GM23338 (cell line): ENCODE results near the gene PRG2.

ENCODE experiments used
- CREB1 ChIP-seq: fragments of 250-450 bp; sonication (Bioruptor Pico); IDR thresholded peaks from 2 replicates; pipeline ENCODE4 v1.5.0; 2020; ENCODE audit warnings: low read depth, mild to moderate bottlenecking, moderate library complexity
- EZH2 ChIP-seq: fragments of 200-600 bp; sonication (generic); IDR thresholded peaks from one replicate; pipeline ENCODE4 v1.8.0; 2017; ENCODE audit warnings: antibody characterized with exemption, mild to moderate bottlenecking, low read depth; ENCODE audit not compliant: unreplicated experiment
- EZH2phosphoT487 ChIP-seq: fragments of 200-600 bp; sonication (generic); IDR thresholded peaks from one replicate; pipeline ENCODE4 v1.8.1; 2018; ENCODE audit warnings: antibody characterized with exemption; ENCODE audit not compliant: unreplicated experiment
- JUNB ChIP-seq: IDR thresholded peaks from one replicate; pipeline ENCODE4 v1.6.1; 2016; ENCODE audit warnings: antibody characterized with exemption; ENCODE audit not compliant: unreplicated experiment
- POLR2AphosphoS5 ChIP-seq: IDR thresholded peaks from 2 replicates; pipeline ENCODE4 v1.6.1; 2016; ENCODE audit warnings: antibody characterized with exemption, low read depth
- STAT1 ChIP-seq: IDR thresholded peaks from one replicate; pipeline ENCODE4 v1.6.1; 2016; ENCODE audit warnings: antibody characterized with exemption; ENCODE audit not compliant: unreplicated experiment
- ZNF114 ChIP-seq: fragments of 250-450 bp; sonication (Bioruptor Pico); IDR thresholded peaks from 2 replicates; pipeline ENCODE4 v1.5.0; 2020; ENCODE audit warnings: mild to moderate bottlenecking, moderate library complexity
- ZNF331 ChIP-seq: fragments of 250-450 bp; sonication (Bioruptor Pico); IDR thresholded peaks from 2 replicates; pipeline ENCODE4 v1.5.0; 2020; ENCODE audit warnings: low read depth, mild to moderate bottlenecking, moderate library complexity
- TF ChIP-seq, protein P1 (sequence below), 2 experiments: fragments of 200-600 bp in 1 of 2; sonication (generic) in 1 of 2; conservative IDR thresholded peaks; 2 replicates each; pipeline versions ENCODE4 v1.5.1 to v1.6.1; 2016 to 2017; ENCODE audit warnings: antibody characterized with exemption in 2 of 2, low read depth in 2 of 2, mild to moderate bottlenecking in 2 of 2, moderate library complexity in 1 of 2
- TF ChIP-seq, protein P2 (sequence below): IDR thresholded peaks from one replicate; pipeline ENCODE4 v1.6.1; 2018; ENCODE audit warnings: antibody characterized with exemption; ENCODE audit not compliant: unreplicated experiment
- TF ChIP-seq, protein P3 (sequence below): IDR thresholded peaks from 2 replicates; pipeline ENCODE4 v1.6.1; 2016; ENCODE audit warnings: antibody characterized with exemption

DNA sequence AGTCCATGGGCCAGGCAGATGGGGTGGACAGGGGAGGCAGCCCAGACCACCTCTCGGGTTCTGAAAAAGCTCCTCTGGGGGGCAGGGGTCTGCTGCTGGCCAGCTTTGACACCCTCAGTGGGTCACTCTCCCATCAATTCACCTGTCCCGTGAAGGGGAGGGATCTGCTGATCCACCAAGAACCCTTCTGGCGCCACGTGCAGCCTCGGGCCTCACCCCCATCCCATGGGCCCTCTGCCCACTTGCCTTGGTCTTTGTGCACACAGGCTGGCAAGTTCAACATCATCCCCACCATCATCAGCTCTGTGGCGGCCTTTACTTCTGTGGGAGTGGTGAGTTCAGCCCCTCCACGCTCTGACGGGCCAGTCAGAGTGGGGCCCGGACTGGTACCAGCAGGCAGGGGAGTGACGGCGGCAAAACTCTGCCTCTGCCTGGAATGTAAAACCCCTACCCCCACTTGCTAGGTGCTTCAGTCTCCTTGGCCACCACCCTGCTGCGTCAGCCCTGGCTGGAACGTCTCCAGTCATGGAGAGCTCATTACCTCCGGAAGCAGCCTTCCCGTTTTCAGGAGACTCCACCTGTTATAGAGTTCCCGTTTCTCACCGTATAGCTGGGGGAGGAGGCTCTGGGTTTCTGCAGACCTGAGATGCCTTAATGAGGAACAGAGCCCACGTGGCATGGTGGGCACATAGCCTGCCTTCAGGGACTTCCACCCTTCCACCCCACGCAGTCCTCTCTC, 22.2 kb downstream of the PRG2 start:
- no peak for TF ChIP-seq EZH2
- TF ChIP-seq, protein P1, sequence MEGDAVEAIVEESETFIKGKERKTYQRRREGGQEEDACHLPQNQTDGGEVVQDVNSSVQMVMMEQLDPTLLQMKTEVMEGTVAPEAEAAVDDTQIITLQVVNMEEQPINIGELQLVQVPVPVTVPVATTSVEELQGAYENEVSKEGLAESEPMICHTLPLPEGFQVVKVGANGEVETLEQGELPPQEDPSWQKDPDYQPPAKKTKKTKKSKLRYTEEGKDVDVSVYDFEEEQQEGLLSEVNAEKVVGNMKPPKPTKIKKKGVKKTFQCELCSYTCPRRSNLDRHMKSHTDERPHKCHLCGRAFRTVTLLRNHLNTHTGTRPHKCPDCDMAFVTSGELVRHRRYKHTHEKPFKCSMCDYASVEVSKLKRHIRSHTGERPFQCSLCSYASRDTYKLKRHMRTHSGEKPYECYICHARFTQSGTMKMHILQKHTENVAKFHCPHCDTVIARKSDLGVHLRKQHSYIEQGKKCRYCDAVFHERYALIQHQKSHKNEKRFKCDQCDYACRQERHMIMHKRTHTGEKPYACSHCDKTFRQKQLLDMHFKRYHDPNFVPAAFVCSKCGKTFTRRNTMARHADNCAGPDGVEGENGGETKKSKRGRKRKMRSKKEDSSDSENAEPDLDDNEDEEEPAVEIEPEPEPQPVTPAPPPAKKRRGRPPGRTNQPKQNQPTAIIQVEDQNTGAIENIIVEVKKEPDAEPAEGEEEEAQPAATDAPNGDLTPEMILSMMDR (conservative IDR thresholded peaks at IDR 0.05; ENCODE audit: low read depth in 2 of 2): no peak
- no peak for TF ChIP-seq POLR2AphosphoS5
- no peak for TF ChIP-seq ZNF114 (CRISPR knock-in tag)
- TF ChIP-seq, protein P2, sequence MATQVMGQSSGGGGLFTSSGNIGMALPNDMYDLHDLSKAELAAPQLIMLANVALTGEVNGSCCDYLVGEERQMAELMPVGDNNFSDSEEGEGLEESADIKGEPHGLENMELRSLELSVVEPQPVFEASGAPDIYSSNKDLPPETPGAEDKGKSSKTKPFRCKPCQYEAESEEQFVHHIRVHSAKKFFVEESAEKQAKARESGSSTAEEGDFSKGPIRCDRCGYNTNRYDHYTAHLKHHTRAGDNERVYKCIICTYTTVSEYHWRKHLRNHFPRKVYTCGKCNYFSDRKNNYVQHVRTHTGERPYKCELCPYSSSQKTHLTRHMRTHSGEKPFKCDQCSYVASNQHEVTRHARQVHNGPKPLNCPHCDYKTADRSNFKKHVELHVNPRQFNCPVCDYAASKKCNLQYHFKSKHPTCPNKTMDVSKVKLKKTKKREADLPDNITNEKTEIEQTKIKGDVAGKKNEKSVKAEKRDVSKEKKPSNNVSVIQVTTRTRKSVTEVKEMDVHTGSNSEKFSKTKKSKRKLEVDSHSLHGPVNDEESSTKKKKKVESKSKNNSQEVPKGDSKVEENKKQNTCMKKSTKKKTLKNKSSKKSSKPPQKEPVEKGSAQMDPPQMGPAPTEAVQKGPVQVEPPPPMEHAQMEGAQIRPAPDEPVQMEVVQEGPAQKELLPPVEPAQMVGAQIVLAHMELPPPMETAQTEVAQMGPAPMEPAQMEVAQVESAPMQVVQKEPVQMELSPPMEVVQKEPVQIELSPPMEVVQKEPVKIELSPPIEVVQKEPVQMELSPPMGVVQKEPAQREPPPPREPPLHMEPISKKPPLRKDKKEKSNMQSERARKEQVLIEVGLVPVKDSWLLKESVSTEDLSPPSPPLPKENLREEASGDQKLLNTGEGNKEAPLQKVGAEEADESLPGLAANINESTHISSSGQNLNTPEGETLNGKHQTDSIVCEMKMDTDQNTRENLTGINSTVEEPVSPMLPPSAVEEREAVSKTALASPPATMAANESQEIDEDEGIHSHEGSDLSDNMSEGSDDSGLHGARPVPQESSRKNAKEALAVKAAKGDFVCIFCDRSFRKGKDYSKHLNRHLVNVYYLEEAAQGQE: no peak
- TF ChIP-seq STAT1: no peak
- no peak for TF ChIP-seq CREB1
- TF ChIP-seq EZH2phosphoT487: no peak
- TF ChIP-seq, protein P3, sequence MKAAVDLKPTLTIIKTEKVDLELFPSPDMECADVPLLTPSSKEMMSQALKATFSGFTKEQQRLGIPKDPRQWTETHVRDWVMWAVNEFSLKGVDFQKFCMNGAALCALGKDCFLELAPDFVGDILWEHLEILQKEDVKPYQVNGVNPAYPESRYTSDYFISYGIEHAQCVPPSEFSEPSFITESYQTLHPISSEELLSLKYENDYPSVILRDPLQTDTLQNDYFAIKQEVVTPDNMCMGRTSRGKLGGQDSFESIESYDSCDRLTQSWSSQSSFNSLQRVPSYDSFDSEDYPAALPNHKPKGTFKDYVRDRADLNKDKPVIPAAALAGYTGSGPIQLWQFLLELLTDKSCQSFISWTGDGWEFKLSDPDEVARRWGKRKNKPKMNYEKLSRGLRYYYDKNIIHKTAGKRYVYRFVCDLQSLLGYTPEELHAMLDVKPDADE: no peak
- no peak for TF ChIP-seq JUNB
- no peak for TF ChIP-seq ZNF331
